Measurements from ENCODE around the gene HDAC5.
"Not testable (repeated sequence)": the region's sequence is repeated elsewhere in the genome, so short reads cannot be mapped to it uniquely, and the experiment has no call there.

HDAC5 gene

GRCh38 chr17:44066204-44066930 lies 57.1 kb downstream of the HDAC5 start, which contains the start of gene LSM12:
LSM12 (minus strand) TSS chr17:44066671; CDS start chr17:44066587, 84 bp downstream.
- DNase-seq (ENCODE audit: low spot score): peak; percentile 92

- peak; percentile 13 for DNase-seq (ENCODE audit: low spot score)
Measured at GRCh38 chr17:44065668-44066203, 57.7 kb downstream of the HDAC5 start.

- DNase-seq (ENCODE audit: low spot score): no peak
Measured at GRCh38 chr17:44063704-44064639, 59.5 kb downstream of the HDAC5 start.

- no peak for DNase-seq (ENCODE audit: low spot score)
Measured at GRCh38 chr17:44062871-44063270, 60.6 kb downstream of the HDAC5 start.

- DNase-seq (ENCODE audit: low spot score): no peak
Measured at GRCh38 chr17:44061446-44061845, 62.0 kb downstream of the HDAC5 start.

- DNase-seq (ENCODE audit: low spot score): no peak
Measured at GRCh38 chr17:44059101-44059892, 64.1 kb downstream of the HDAC5 start.

GRCh38 chr17:44053125-44053872 lies 70.1 kb downstream of the HDAC5 start:
- no peak for DNase-seq (ENCODE audit: low spot score)

GRCh38 chr17:44049294-44050060 lies 74.0 kb downstream of the HDAC5 start:
- DNase-seq (ENCODE audit: low spot score): no peak

GRCh38 chr17:44046893-44047292 lies 76.5 kb downstream of the HDAC5 start:
- not testable (repeated sequence) for DNase-seq (ENCODE audit: low spot score)

GRCh38 chr17:44045486-44045885 lies 78.0 kb downstream of the HDAC5 start:
- DNase-seq (ENCODE audit: low spot score): no peak

- no peak for DNase-seq (ENCODE audit: low spot score)
Measured at GRCh38 chr17:44044071-44044470, 79.4 kb downstream of the HDAC5 start.

GRCh38 chr17:44043272-44043696 lies 80.2 kb downstream of the HDAC5 start:
- DNase-seq (ENCODE audit: low spot score): no peak

- DNase-seq (ENCODE audit: low spot score): no peak
Measured at GRCh38 chr17:44039829-44040635, 83.4 kb downstream of the HDAC5 start.

GRCh38 chr17:44038604-44039011 lies 84.8 kb downstream of the HDAC5 start:
- DNase-seq (ENCODE audit: low spot score): no peak

- DNase-seq (ENCODE audit: low spot score): no peak
Measured at GRCh38 chr17:44037471-44037870, 86.0 kb downstream of the HDAC5 start.

GRCh38 chr17:44034688-44035087 lies 88.8 kb downstream of the HDAC5 start:
- DNase-seq (ENCODE audit: low spot score): not testable (repeated sequence)

- DNase-seq (ENCODE audit: low spot score): no peak
Measured at GRCh38 chr17:44033861-44034408, 89.5 kb downstream of the HDAC5 start.

- DNase-seq (ENCODE audit: low spot score): no peak
Measured at GRCh38 chr17:44030482-44030881, 93.0 kb downstream of the HDAC5 start.

- DNase-seq (ENCODE audit: low spot score): no peak
Measured at GRCh38 chr17:44029736-44030135, 93.7 kb downstream of the HDAC5 start.
